HepG2 (cell line): ENCODE data around the gene DPP6. TPM values are rescaled to one million over a fixed set of nuclear protein-coding genes. Genes with fewer than 3 reads are reported as not detected.

Source experiments
- ATAC-seq: fragments of 200-7000 bp; cut with Tn5 transposase; 3 replicates; pipeline ENCODE4 v1.9.1; 2020; ENCODE audit warnings: mild to moderate bottlenecking, moderate library complexity
- BruUV-seq: library from RNA; stranded (reverse); fragments of 400-500 nt; replicated peaks from 2 replicates; lab custom pipeline; 2021; lab: Mats Ljungman, UMichigan
- CTCF ChIA-PET: fragments of 300-600 bp; formaldehyde crosslinking; extraction: SDS; loops from one replicate; lab custom pipeline; 2021; ENCODE audit warnings: low total read pairs, inconsistent platforms, low intra/inter-chr PET ratio; lab: Yijun Ruan, JAX
- POLR2A ChIA-PET: fragments of 350-600 bp; sonication (Branson Sonifier 250); formaldehyde crosslinking; loops from one replicate; lab custom pipeline; 2020; ENCODE audit warnings: antibody characterized with exemption, inconsistent platforms; lab: Yijun Ruan, JAX
- DNase-seq: peaks from one replicate; pipeline ENCODE4 v3.0.0-alpha.2; 2015; ENCODE audit warnings: low spot score
- FAIRE-seq: peaks from 3 replicates; lab custom pipeline; 2011; peaks lifted over from hg19 to GRCh38; lab: Jason Lieb, UNC
- H2AFZ ChIP-seq: one replicate; pipeline ENCODE4 v1.6.1; 2011; ENCODE audit warnings: low read length, inconsistent platforms
- H3K27ac ChIP-seq: fragments of 300-600 bp; 3 replicates; pipeline ENCODE4 v1.8.0; 2011; ENCODE audit warnings: mixed run types, mild to moderate bottlenecking, mixed read lengths, low read length, inconsistent platforms; ENCODE audit not compliant: insufficient read depth; ENCODE audit errors: extremely low read length
- H3K27me3 ChIP-seq, 2 experiments: fragments of 200-600 bp in 1 of 2; 2 replicates in 1 of 2; 3 replicates in 1 of 2; pipeline versions ENCODE4 v1.6.0 to v1.8.0; 2011; ENCODE audit warnings: low read length in 2 of 2, mild to moderate bottlenecking in 2 of 2, moderate library complexity in 2 of 2, inconsistent platforms in 1 of 2; ENCODE audit not compliant: insufficient read depth in 2 of 2, control insufficient read depth in 1 of 2
- H3K36me3 ChIP-seq, 2 experiments: fragments of 200-600 bp in 1 of 2; replicated peaks in 1 of 2; 2 replicates in 1 of 2; 3 replicates in 1 of 2; pipeline versions ENCODE4 v1.5.1 to v1.8.0; 2011; ENCODE audit warnings: low read length in 2 of 2, inconsistent platforms in 1 of 2; ENCODE audit not compliant: insufficient read depth in 2 of 2, control insufficient read depth in 1 of 2
- H3K4me1 ChIP-seq: 2 replicates; pipeline ENCODE4 v1.5.1; 2012; ENCODE audit warnings: low read length, inconsistent platforms; ENCODE audit not compliant: insufficient read depth
- H3K4me2 ChIP-seq: 2 replicates; pipeline ENCODE4 v1.6.0; 2011; ENCODE audit warnings: low read depth, low read length, inconsistent platforms
- H3K4me3 ChIP-seq, 3 experiments: fragments of 200-600 bp in 1 of 3; sonication (generic), shearing (Covaris generic) in 1 of 3; replicated peaks in 1 of 3; 2 replicates each; pipeline ENCODE4 v1.5.1; 2011 to 2016; ENCODE audit warnings: low read length in 3 of 3, inconsistent platforms in 2 of 3, low read depth in 2 of 3, mild to moderate bottlenecking in 2 of 3, control low read depth in 1 of 3, mixed read lengths in 1 of 3; ENCODE audit not compliant: insufficient read depth in 1 of 3
- H3K79me2 ChIP-seq: one replicate; pipeline ENCODE4 v1.6.1; 2011; ENCODE audit warnings: low read length, inconsistent platforms; ENCODE audit not compliant: insufficient read depth
- H3K9ac ChIP-seq: 2 replicates; pipeline ENCODE4 v1.6.0; 2011; ENCODE audit warnings: mild to moderate bottlenecking, low read depth, low read length, inconsistent platforms; ENCODE audit not compliant: insufficient read depth
- H3K9me3 ChIP-seq: 2 replicates; pipeline ENCODE4 v1.5.1; 2012; ENCODE audit warnings: mild to moderate bottlenecking, low read length
- H4K20me1 ChIP-seq: 2 replicates; pipeline ENCODE4 v1.6.0; 2011; ENCODE audit warnings: inconsistent platforms, mild to moderate bottlenecking, low read length, moderate library complexity; ENCODE audit not compliant: insufficient read depth
- HNF4A ChIP-seq: sonication (generic); formaldehyde crosslinking; IDR thresholded peaks from 2 replicates; pipeline ENCODE4 v1.4.0; 2020; ENCODE audit warnings: missing genetic modification reagents
- HOXA3 ChIP-seq: sonication (generic); formaldehyde crosslinking; IDR thresholded peaks from 2 replicates; pipeline ENCODE4 v1.5.0; 2020; ENCODE audit warnings: missing genetic modification reagents
- MXI1 ChIP-seq: IDR thresholded peaks from 3 replicates; pipeline ENCODE4 v1.6.1; 2012; ENCODE audit warnings: low read depth, low read length, inconsistent platforms, borderline replicate concordance
- SIX4 ChIP-seq: sonication (generic); formaldehyde crosslinking; IDR thresholded peaks from 2 replicates; pipeline ENCODE4 v1.4.0; 2020; ENCODE audit warnings: missing genetic modification reagents
- STAT5B ChIP-seq: sonication (generic); formaldehyde crosslinking; IDR thresholded peaks from 2 replicates; pipeline ENCODE4 v1.4.0; 2020; ENCODE audit warnings: missing genetic modification reagents
- ZC3H13 ChIP-seq: sonication (generic); formaldehyde crosslinking; IDR thresholded peaks from 2 replicates; pipeline ENCODE4 v1.8.1; 2023; ENCODE audit warnings: mild to moderate bottlenecking, missing genetic modification reagents, moderate library complexity
- ZNF260 ChIP-seq: sonication (generic); formaldehyde crosslinking; IDR thresholded peaks from 2 replicates; pipeline ENCODE4 v1.4.0; 2020; ENCODE audit warnings: missing genetic modification reagents, low read depth, mild to moderate bottlenecking, borderline replicate concordance
- ZNF547 ChIP-seq: sonication (generic); formaldehyde crosslinking; IDR thresholded peaks from 2 replicates; pipeline ENCODE4 v1.5.1; 2020; ENCODE audit warnings: mild to moderate bottlenecking, missing genetic modification reagents
- whole genome bisulfite sequencing: methylation state at CpG from one replicate; pipeline ENCODE4 v1.1.6; 2017; ENCODE audit warnings: low lambda C conversion rate; 5-methylcytosine and 5-hydroxymethylcytosine counted together
- in situ Hi-C: cut with HindIII; loops from 2 replicates; pipeline ENCODE4 v1.10.0; 2017; ENCODE audit warnings: low pct_unique_long_range_greater_than_20kb; ENCODE audit not compliant: extremely low pct_ligation_motif_present
- intact Hi-C: fragments of 100-400 bp; cut with micrococcal nuclease; formaldehyde crosslinking; loops from one replicate; pipeline ENCODE4 v1.10.0; 2022; ENCODE audit not compliant: unreplicated experiment
- polyA plus RNA-seq, 8 experiments: library from polyadenylated mRNA; depleted of rRNA in 3 of 8; stranded (reverse) in 7 of 8; unstranded in 1 of 8; fragments of >200 nt; fragmentation: Illumina TruSeq in 4 of 8; extraction: Trizol in 4 of 8; gene quantifications; 2 replicates each; pipeline versions ENCODE4 v1.2.1 to v1.2.3, GENCODE V29; 2011 to 2016; ENCODE audit warnings: low read depth in 4 of 8, missing spikeins in 1 of 8, mixed read lengths in 1 of 8; ENCODE audit not compliant: insufficient read depth in 1 of 8
- total RNA-seq, 5 experiments: library from RNA; depleted of rRNA; stranded (reverse); fragments of >200 nt; fragmentation: Illumina TruSeq; extraction: Trizol; gene quantifications; 2 replicates each; pipeline ENCODE4 v1.2.3, GENCODE V29; 2016; ENCODE audit warnings: low read depth in 1 of 5
- TF ChIP-seq, protein P1 (sequence below): sonication (generic); formaldehyde crosslinking; IDR thresholded peaks from 2 replicates; pipeline ENCODE4 v1.4.0; 2020; ENCODE audit warnings: missing genetic modification reagents
- TF ChIP-seq, protein P2 (sequence below): sonication (generic); formaldehyde crosslinking; IDR thresholded peaks from 2 replicates; pipeline ENCODE4 v1.4.0; 2020; ENCODE audit warnings: missing genetic modification reagents
- TF ChIP-seq, protein P3 (sequence below): sonication (generic); formaldehyde crosslinking; IDR thresholded peaks from 2 replicates; pipeline ENCODE4 v1.4.0; 2020; ENCODE audit warnings: missing genetic modification reagents, borderline replicate concordance
- TF ChIP-seq, protein P4 (sequence below): sonication (generic); formaldehyde crosslinking; IDR thresholded peaks from 2 replicates; pipeline ENCODE4 v1.4.0; 2020; ENCODE audit warnings: low read depth, mild to moderate bottlenecking, missing genetic modification reagents

DPP6 gene
- total and polyA plus RNA-seq, 2 of the 13 experiments (the other 11 are each of a cell fraction or from before 2014, with no cell fraction given) = not detected

DNA sequence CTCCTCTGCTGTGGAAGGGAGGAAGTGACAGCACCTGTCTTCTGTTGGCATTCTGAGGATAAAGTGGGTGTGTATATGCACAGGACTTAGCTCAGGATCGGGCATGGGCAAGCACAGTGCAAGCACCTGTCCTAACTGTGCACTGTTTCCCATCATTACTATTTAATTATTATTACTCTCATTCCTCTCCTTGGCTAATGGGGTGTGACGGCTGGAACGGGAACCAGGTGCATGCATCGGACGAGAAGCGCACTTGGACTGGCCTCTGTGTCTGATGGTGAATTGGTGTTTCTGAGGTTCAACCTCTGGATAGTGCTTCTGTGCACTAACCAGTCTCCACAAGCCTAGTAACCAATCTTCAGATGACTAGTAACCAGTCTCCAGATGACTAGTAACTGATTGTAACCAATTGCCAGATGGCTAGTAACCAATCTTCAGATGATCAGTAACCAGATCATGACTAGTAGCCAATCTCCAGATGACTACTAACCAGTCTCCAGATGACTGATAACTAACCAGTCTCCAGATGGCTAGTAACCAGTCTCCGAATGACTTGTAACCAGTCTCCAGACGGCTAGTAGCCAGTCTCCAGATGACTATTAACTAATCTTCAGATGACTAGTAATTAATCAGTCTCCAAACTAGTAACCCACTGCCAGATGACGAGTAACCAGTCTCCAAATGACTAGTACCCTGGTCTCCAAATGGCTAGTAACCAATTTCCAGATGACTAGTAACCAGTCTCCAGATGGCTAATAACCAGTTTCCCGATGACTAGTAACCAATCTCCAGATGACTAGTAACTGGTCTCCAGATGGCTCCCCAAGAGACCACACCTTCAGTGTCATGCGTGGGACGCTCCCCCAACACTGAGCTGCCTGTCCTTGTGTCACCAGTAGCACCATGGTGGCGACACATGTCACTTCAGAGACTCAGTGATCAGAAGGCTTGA, 864.9 kb downstream of the DPP6 start:
- ChIA-PET CTCF (no interaction called here), POLR2A (no interaction called here)
- no peaks in the 10 kb centered on the region for H3K9me3 ChIP-seq
- no TSS peak for BruUV-seq
- in situ Hi-C loops (no loop called here), intact Hi-C loops (no loop called here)
- no peak overlapping the region for H2AFZ ChIP-seq
- FAIRE-seq (no peak), DNase-seq (no peak), ATAC-seq (no peak)
- no peaks in the 10 kb centered on the region for H3K36me3 ChIP-seq
- no peak overlapping the region for H3K4me3 ChIP-seq
- 75% methylated on average over 10 of the region's 13 CpGs for WGBS
- peaks cover 8% of the 10 kb centered on the region for H3K4me1 ChIP-seq
- no peaks in the 10 kb centered on the region for H3K79me2 ChIP-seq
- peaks cover 2 to 27% of the 10 kb centered on the region in 2 experiments; a peak in 4 of 5 replicates for H3K27me3 ChIP-seq
- H4K20me1 ChIP-seq = no peaks in the 10 kb centered on the region
- H3K27ac ChIP-seq = no peak overlapping the region
- no peak overlapping the region for H3K4me2 ChIP-seq
- H3K9ac ChIP-seq = no peak overlapping the region
- TF ChIP-seq ZNF260 (CRISPR knock-in tag) (no peak), MXI1 (no peak), ZC3H13 (CRISPR knock-in tag) (no peak), HNF4A (no peak), STAT5B (CRISPR knock-in tag) (no peak), SIX4 (CRISPR knock-in tag) (no peak), ZNF547 (CRISPR knock-in tag) (no peak), HOXA3 (CRISPR knock-in tag) (no peak)
- TF ChIP-seq, protein P1, sequence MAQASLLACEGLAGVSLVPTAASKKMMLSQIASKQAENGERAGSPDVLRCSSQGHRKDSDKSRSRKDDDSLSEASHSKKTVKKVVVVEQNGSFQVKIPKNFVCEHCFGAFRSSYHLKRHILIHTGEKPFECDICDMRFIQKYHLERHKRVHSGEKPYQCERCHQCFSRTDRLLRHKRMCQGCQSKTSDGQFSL (CRISPR knock-in tag) = no peak
- TF ChIP-seq, protein P2, sequence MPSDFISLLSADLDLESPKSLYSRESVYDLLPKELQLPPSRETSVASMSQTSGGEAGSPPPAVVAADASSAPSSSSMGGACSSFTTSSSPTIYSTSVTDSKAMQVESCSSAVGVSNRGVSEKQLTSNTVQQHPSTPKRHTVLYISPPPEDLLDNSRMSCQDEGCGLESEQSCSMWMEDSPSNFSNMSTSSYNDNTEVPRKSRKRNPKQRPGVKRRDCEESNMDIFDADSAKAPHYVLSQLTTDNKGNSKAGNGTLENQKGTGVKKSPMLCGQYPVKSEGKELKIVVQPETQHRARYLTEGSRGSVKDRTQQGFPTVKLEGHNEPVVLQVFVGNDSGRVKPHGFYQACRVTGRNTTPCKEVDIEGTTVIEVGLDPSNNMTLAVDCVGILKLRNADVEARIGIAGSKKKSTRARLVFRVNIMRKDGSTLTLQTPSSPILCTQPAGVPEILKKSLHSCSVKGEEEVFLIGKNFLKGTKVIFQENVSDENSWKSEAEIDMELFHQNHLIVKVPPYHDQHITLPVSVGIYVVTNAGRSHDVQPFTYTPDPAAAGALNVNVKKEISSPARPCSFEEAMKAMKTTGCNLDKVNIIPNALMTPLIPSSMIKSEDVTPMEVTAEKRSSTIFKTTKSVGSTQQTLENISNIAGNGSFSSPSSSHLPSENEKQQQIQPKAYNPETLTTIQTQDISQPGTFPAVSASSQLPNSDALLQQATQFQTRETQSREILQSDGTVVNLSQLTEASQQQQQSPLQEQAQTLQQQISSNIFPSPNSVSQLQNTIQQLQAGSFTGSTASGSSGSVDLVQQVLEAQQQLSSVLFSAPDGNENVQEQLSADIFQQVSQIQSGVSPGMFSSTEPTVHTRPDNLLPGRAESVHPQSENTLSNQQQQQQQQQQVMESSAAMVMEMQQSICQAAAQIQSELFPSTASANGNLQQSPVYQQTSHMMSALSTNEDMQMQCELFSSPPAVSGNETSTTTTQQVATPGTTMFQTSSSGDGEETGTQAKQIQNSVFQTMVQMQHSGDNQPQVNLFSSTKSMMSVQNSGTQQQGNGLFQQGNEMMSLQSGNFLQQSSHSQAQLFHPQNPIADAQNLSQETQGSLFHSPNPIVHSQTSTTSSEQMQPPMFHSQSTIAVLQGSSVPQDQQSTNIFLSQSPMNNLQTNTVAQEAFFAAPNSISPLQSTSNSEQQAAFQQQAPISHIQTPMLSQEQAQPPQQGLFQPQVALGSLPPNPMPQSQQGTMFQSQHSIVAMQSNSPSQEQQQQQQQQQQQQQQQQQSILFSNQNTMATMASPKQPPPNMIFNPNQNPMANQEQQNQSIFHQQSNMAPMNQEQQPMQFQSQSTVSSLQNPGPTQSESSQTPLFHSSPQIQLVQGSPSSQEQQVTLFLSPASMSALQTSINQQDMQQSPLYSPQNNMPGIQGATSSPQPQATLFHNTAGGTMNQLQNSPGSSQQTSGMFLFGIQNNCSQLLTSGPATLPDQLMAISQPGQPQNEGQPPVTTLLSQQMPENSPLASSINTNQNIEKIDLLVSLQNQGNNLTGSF (CRISPR knock-in tag) = no peak
- TF ChIP-seq, protein P3, sequence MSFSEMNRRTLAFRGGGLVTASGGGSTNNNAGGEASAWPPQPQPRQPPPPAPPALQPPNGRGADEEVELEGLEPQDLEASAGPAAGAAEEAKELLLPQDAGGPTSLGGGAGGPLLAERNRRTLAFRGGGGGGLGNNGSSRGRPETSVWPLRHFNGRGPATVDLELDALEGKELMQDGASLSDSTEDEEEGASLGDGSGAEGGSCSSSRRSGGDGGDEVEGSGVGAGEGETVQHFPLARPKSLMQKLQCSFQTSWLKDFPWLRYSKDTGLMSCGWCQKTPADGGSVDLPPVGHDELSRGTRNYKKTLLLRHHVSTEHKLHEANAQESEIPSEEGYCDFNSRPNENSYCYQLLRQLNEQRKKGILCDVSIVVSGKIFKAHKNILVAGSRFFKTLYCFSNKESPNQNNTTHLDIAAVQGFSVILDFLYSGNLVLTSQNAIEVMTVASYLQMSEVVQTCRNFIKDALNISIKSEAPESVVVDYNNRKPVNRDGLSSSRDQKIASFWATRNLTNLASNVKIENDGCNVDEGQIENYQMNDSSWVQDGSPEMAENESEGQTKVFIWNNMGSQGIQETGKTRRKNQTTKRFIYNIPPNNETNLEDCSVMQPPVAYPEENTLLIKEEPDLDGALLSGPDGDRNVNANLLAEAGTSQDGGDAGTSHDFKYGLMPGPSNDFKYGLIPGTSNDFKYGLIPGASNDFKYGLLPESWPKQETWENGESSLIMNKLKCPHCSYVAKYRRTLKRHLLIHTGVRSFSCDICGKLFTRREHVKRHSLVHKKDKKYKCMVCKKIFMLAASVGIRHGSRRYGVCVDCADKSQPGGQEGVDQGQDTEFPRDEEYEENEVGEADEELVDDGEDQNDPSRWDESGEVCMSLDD (CRISPR knock-in tag) = no peak
- TF ChIP-seq, protein P4, sequence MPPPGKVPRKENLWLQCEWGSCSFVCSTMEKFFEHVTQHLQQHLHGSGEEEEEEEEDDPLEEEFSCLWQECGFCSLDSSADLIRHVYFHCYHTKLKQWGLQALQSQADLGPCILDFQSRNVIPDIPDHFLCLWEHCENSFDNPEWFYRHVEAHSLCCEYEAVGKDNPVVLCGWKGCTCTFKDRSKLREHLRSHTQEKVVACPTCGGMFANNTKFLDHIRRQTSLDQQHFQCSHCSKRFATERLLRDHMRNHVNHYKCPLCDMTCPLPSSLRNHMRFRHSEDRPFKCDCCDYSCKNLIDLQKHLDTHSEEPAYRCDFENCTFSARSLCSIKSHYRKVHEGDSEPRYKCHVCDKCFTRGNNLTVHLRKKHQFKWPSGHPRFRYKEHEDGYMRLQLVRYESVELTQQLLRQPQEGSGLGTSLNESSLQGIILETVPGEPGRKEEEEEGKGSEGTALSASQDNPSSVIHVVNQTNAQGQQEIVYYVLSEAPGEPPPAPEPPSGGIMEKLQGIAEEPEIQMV (CRISPR knock-in tag) = no peak
